AG04449 (cell line): Measurements from ENCODE around the gene ASB16.

Experiments
- CTCF ChIA-PET: fragments of 350-600 bp; formaldehyde crosslinking; extraction: SDS; loops from one replicate; lab custom pipeline; 2021; ENCODE audit warnings: antibody characterized with exemption; lab: Yijun Ruan, JAX
- POLR2A ChIA-PET: fragments of 400-600, 350-600 bp; formaldehyde crosslinking; extraction: SDS; loops from one replicate; lab custom pipeline; 2020; ENCODE audit warnings: antibody characterized with exemption, inconsistent platforms; lab: Yijun Ruan, JAX
- DNase-seq: peaks from one replicate; pipeline ENCODE4 v3.0.0-alpha.2; 2010; ENCODE audit warnings: low read depth, low spot score
- H3K4me3 ChIP-seq: 2 replicates; pipeline ENCODE4 v1.5.1; 2011; ENCODE audit warnings: low read depth, mild to moderate bottlenecking, control low read depth, low read length
- CTCF ChIP-seq: IDR thresholded peaks from one replicate; pipeline ENCODE4 v1.5.1; 2011; ENCODE audit warnings: mild to moderate bottlenecking, moderate library complexity, low read length, control low read depth, inconsistent platforms; ENCODE audit not compliant: insufficient read depth; ENCODE audit errors: missing control alignments

Gene ASB16

DNA sequence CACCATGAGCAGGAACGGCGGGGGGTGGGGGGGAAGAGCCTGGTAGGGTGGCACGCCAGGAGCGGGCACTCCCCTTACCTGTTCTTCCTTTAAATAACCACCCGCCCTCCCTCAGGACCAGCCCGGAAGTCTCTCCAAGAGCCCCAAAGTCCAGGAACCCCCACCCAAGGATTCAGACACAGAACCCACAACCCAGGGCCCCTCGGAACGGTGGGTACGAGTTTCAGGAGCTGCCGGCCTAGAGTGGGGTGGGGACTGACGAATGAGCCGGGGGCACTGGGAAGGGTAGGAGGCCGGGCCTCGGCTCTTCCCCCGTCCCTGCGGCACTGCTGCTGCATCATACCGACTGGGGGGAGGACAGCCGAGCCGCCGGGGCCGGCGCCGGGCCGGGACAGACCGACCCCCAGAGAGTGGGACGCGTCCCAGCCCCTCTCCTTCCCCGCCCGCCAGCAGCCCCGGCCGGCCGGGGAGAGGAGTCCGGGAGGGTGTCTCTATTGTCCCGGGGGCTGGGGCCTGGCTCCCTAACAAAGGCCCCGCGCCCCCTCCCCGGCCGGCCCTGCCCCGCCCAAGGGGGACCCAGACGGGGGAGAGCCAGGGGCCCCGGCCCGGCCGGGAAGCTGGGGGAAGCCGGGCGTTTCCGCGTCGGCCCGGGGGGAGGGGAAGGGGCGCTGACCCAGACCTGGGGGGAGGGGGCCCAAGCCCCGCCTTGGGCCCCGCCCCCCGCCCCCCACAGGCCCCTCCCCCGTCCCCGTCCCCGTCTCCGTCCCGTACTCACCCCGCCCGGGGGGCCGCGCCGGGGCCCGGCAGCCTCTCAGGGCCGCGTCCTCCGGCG is 28.4 kb downstream of the ASB16 start:
- POLR2A ChIA-PET = interaction anchor here (0.6 to 2.0 kb wide), 7 partner anchors 9 to 200 kb away, joined by 3 to 10 read pairs (median 3); partner anchors contain the start of genes TMUB2 and UBTF
- DNase-seq = no peak

DNA sequence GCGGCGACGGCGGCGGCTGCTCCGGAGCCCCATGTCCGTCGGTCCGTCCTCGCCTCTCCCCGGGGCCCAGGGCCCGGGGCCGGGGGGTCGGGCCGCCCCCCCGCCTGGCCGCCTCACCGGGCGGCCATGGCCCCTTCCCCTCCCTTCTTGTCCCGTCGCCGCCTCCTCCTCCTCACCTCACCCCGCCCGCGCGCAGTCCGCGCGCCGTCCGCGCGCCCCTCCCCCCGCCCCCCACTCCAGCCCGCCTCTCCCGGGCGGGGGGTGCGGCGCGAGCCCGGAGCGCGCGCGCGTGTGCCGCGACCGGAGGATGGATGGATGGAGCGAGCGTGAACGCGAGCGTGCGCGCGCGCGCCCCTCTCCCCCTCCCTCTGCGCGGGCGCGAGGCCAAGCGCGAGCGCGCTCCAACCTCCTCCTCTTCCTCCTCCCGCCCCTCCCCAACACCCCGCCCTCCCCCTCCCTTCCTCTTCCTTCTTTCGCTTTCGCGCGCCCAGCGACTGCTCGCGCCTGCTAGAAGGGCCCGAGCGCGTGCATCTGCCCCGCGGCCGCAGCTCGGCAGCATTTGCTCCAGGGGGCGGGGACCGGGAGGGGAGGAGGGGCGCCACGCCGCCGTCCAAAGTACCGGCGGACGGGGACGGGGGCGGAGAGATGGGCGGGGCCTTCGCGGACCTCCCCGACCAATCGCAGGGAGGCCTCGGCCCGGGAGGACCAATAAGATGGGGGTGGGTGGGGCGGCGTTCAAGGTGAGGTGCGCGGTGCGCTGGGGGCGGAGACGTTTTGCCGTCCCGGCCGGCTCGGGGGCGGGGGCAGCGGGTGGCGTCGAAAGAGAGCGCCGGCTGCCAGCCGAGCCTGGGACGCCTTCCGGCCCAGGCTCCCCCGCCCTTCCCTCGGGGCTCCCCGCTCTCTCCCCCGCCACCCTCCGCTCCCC is 29.3 kb downstream of the ASB16 start, which contains the start of gene ATXN7L3:
ATXN7L3 (minus strand) TSS at position 332 of the 925 bp plus-strand sequence. CDS start 1,814 bp downstream, outside the sequence.
- DNase-seq = peak; percentile 81
- CTCF ChIA-PET = interaction anchor here (1.4 to 5.1 kb wide), 4 partner anchors 10 to 151 kb away, joined by 5 to 72 read pairs (median 12); no protein-coding TSS in a partner anchor
- POLR2A ChIA-PET = interaction anchor here (1.5 to 2.0 kb wide), 3 partner anchors 10 to 20 kb away, joined by 5 to 10 read pairs (median 8); partner anchors contain the start of genes TMUB2 and UBTF
- H3K4me3 ChIP-seq = peak within 1 kb of the TSS; percentile 79
- no peak for TF ChIP-seq CTCF

More for the DNA sequence above, 28.4 kb downstream of the ASB16 start:
- peak overlapping the region; percentile 79 for H3K4me3 ChIP-seq
- TF ChIP-seq CTCF = no peak
- CTCF ChIA-PET = interaction anchor here (1.0 to 2.4 kb wide), 8 partner anchors 10 to 160 kb away, joined by 3 to 15 read pairs (median 6); no protein-coding TSS in a partner anchor

GRCh38 chr17:44200478-44201155 is 30.1 kb downstream of the ASB16 start:
- POLR2A ChIA-PET = interaction anchor here (0.6 to 1.7 kb wide), 4 partner anchors 11 to 19 kb away, joined by 3 to 8 read pairs (median 4); partner anchors contain the start of genes TMUB2 and UBTF
- CTCF ChIA-PET = interaction anchor here (1.4 to 5.1 kb wide), 3 partner anchors 12 to 149 kb away, joined by 3 to 72 read pairs (median 9); no protein-coding TSS in a partner anchor
- no peak for TF ChIP-seq CTCF
- no peak for DNase-seq
- peak overlapping the region; percentile 73 for H3K4me3 ChIP-seq

DNA sequence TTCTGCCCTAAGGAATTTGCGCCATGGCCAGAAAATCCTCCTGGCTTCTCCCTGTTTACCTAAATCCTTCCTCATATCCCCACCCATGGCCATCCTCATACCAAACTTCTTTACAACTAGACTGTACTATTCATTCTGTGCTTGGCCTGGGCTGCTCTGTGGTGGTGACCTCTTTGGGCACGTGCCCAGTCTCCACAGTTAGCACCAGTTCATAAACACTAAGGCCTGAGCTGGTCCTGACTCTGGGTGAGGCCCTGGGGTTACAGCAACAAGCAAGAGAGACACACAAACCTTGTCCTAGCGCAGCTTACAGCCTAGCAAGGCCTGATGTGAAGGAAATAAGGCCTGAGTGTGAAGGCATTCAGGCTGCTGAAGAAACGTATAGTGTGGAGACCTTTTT is 32.3 kb downstream of the ASB16 start:
- no peak for DNase-seq
- H3K4me3 ChIP-seq = no peak overlapping the region
- CTCF ChIA-PET = interaction anchor here (2.2 to 5.1 kb wide), 2 partner anchors 10 to 15 kb away, joined by 22 to 72 read pairs; no protein-coding TSS in a partner anchor
- TF ChIP-seq CTCF = no peak
- POLR2A ChIA-PET = no interaction called here

DNA sequence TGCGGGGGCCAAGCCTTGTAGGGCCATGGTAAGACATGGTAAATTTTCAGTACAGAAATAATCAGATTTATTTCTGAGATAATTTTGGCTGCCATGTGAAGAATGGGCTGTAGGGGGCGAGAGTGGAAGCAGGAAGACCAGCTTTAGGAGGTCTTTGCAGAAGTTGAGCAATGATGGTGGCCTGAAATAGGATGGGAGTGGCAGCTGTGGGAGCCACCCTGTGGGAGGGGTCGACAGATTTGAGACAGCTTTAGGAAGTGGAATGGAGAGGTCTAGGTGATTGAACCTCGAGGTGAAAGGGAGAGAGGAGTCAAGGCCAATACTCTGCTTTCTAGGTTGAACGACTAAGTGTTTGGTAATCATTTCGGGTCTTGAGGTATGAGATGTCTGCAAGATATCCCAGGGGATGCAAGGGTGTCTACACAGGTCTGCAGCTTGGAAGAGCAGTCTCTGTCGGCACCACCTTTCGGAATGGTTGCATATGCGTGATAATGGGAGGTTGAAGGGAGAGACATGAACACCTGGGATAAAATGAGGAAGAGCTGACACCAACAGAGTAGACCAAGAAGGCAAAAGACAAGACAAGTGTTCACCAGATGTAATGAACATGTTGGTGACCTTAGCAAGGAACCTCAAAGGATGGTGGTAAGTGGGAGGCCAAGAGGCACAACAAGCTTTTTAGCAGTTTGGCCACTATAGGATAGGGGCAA is 33.4 kb downstream of the ASB16 start:
- ChIA-PET CTCF (interaction anchor here (0.7 to 5.1 kb wide), 21 partner anchors 8 to 319 kb away, joined by 3 to 72 read pairs (median 3); partner anchors contain the start of genes GRN and SLC25A39), POLR2A (interaction anchor here (0.8 kb wide), 1 partner anchor 15 kb away, joined by 3 read pairs; no protein-coding TSS in a partner anchor)
- peak; percentile 62 for TF ChIP-seq CTCF
- no peak overlapping the region for H3K4me3 ChIP-seq
- DNase-seq = no peak
